NCI-H82 (cell line): ENCODE measurements around the gene DPP4.
A peak's percentile ranks its signal among the peaks of the same experiment; 100 is the strongest.

Experiments used
- DNase-seq: peaks from one replicate; lab custom pipeline; 2025; lab: John Stamatoyannopoulos, UW

The DPP4 gene

DNA sequence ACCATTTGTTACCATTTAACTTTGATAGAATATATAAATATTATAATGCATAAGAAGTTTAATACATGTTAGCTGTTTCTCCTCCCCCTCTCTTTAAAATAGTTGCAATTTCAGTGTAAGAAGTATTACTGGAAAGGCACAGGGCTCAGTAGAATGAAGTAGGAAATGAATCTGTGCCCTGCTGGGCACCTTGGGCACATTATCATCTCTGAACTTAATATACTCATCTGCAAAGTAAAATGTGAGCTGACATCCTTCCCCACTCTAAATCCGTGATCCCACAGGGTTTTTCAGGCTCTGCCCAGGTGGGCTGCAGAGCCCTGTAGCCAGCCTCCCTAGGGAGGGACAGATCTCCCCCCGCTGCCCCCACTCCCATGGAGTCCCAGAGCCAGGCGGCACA lies 56.8 kb downstream of the DPP4 start:
- peak; percentile 9 for DNase-seq

DNA sequence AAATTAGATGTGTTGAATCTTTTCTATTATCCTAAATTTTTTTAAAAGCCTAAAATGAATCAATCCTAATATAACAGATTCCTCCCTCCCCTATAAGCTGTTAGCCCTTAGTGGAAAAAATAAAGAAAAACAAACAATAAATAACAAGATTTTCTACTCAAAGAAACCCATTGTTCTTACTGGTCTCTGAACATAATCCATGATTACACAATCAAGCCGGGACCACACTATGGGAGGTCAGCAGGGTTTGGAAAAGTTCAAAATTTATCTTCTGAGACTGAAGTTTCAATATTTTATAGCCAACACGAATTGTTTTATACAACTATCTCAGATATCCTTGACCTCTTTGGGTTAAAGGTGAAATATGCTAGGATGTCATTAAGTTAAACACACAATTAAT lies 57.9 kb downstream of the DPP4 start:
- DNase-seq: no peak

DNA sequence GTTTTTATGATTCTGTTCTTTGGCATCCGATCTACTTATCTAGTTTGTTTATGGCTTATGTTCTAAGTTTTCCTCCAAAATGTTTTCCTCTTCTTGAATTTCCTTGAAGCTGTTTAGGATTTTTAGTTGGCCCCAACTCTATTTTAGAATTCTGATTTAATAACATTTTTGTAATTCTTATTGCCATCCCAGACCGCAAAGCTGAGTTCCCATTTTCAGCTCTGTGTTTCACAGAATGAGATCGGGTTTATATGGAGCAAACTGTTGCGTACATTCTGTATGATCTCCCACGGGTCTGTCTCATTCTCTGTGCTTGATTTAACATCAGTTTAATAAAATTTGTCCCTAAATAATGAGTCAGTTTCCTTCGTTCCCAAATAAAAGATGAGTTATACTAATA lies 59.3 kb downstream of the DPP4 start:
- DNase-seq: no peak

DNA sequence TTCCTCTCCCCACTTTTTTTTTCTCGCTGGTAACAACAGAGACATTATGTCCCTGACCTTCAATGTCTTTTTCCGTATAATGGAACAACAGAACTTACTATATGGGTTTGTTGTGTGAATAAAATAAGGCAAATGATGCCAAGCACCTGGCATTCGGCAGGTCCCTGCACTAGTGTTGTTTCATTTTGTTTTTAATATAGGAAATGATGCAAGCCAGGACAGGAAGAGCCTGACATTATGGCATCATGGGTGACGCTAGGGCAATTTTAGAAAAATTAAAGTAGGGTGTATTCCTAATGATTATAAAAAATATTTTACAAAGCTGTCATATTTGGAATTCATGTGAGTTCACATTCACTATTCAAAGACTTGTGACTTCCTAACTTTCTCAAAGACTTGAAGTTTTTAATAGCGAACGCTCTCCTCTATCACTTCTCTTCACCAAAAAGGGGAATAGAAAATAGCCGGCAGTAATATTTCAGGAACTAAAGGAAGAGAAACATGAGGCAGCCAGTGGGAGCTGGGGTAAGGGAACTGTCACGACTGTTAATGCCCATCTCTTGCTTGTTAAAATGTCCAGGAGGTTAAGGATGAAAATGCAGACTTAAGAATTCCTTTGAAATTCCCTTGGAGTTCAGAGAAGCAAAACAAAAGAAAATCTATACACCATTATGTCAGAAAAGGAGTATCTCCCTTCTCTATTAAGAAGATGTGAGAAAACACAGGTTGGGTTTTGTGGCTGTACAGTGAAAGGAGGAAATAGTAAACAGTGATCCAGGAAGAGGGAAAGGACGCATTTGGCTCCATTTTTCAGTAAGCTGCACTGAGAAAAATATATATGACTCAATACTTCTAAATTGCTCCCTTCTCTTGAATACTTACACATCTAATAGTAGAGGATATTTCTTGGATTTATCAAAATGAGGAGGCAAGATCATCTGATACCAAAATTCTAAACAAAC lies 60.2 kb downstream of the DPP4 start:
- DNase-seq: no peak

GRCh38 chr2:162012565-162013058 lies 61.4 kb downstream of the DPP4 start:
- no peak for DNase-seq

GRCh38 chr2:162011706-162012564 lies 62.1 kb downstream of the DPP4 start:
- DNase-seq: no peak

DNA sequence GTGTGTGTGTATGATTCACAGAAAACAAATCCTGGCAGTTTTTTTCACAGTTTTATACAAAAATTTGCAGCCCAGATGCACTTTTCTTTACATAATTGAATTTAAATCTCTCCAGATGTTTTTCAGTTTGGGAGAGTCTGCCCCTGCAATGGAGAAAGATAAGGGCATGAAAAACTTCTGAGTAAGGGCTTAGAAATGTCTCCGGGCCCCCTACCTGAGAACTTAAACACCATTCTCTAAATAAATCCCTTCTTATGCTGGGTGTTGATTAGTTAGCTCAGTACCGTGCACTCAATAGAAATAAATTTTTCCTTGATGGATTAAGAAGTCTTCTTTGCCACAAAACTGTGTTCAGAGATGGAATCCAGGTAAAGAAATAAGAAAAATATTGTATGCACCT lies 64.5 kb downstream of the DPP4 start:
- DNase-seq: no peak

- peak; percentile 14 for DNase-seq
Observed at GRCh38 chr2:162007447-162008040, 66.5 kb downstream of the DPP4 start.

GRCh38 chr2:162006337-162006736 lies 67.7 kb downstream of the DPP4 start:
- DNase-seq: no peak

DNA sequence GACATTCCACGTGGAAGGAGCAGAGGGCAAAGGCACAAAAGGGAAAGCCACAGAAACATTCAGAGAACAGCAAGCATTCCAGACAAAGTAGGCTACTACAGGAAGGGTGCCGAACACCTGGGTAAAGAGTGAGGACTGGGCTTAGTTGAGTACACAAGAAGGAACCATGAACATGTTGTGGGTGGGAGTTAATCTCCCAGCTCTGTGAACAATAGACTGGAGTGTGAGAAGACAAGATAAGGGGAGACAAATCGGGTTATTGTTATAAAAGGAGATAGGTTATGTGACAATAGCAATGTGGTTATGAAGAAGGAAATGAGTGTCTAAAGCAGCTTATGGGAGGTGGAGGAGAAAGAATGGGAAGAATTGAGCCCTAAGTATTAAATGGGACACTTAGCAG lies 70.0 kb downstream of the DPP4 start:
- peak; percentile 7 for DNase-seq

DNA sequence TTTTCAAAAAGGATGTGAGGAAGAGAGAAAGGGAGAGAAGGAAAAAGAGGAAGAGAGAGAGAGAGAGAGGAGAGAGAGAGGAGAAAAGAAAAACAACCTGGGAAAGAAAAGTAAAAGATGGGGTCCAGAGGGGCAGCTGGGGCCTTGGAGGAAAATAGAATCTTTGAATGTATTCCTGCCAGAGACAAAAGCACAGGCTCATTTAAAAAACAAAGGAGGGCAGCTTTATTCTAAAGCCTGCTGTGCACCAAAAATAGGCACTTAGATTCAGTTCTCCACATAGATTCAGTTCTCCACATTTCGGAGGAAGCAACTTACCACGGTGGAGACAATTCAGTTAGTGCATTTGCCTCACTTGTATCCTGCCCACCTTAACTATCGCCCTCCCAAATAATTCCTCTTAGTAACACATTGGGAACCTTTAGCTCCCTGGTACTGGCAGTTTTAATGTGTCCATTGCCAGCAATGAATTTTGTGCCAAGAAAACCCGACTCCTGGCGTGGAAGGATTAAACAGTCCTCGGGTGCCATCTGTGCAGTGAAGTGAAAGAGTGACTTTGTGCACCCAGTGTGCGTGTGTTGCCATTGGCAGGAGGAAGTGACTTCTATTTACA lies 71.3 kb downstream of the DPP4 start:
- DNase-seq: no peak

DNA sequence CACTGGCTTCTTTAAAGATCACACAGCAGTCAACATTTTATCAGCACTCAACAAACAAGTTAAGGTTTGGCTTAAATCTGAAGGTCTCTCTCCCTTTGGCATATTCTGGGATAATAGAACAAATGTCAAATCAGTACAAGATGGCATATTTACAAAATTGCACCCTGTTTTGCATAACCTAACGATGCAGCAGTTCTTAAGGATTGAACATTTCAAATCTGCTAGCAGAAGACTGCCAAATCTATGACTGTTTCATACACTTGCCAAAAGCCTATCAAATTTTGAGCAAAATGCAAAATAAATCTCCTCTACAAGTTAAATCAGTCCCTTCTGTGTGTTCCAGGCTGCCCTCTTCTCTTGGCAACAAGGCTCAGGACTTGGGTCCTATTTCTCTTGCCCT lies 73.6 kb downstream of the DPP4 start:
- DNase-seq: no peak

GRCh38 chr2:161999321-161999720 lies 74.7 kb downstream of the DPP4 start:
- DNase-seq: no peak

DNA sequence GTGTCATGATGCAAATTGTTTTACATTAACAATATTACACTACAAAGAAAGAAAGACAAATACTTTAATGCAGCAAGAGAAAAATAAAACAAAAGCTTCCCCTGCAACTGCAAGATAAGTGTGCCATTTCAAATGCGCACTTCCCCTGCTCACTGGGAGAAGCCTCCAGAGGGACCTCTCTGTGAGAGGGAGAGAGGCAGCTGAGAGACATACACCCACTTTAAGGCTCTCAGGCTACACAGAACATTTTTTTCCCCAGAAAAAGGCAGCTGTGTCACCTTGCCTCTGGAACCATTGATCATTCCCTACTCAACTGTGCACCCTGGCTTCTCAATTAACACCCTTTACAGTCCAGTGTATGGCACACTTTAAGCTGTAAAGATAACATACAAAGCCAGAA lies 75.2 kb downstream of the DPP4 start:
- DNase-seq: no peak

GRCh38 chr2:161997916-161998471 lies 76.0 kb downstream of the DPP4 start:
- DNase-seq: no peak

GRCh38 chr2:161995553-161996016 lies 78.4 kb downstream of the DPP4 start:
- DNase-seq: no peak

GRCh38 chr2:161994761-161995520 lies 79.1 kb downstream of the DPP4 start:
- no peak for DNase-seq

- no peak for DNase-seq
Observed at GRCh38 chr2:161992531-161992930, 81.5 kb downstream of the DPP4 start.

DNA sequence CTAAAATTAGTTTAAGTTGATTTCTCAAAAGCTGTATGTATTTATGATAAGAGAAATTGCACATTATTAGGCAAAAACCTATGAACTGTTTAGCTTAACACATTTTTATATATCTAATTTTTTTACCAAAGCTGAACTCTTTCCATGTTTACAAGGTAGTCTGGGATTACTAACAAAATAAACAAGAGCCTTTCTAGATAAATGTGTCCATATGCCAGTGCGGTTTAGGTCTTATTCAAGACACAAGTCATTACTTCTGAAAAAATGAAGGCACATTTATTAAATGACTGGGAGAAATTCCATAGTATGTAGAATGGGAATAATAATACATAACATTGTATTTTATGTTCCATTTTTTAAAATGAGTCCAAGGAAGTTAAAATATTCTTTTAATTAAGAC lies 82.0 kb downstream of the DPP4 start:
- DNase-seq: no peak

DNA sequence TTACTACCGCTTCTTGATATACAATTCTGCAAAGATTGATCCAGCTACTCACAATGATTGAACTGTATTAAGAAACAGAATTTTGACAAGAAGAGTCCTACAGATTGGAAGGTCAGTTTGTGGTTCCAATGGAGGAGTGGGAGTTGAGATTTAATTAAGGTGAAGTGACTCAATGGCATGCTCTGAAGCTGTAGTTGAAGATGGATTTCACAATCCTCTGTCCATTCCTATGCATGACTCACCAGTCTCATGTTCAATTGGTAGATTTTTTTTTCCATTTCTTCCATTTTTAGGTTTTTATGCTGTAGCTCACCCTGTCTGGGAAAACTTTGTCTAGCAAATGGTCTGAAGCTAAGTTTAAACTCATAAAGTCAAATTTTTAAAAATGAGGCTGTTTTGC lies 83.3 kb downstream of the DPP4 start:
- no peak for DNase-seq

- no peak for DNase-seq
Observed at GRCh38 chr2:161990036-161990435, 84.0 kb downstream of the DPP4 start.
